ENCODE measurements around the gene PLEKHF1.

DNA sequence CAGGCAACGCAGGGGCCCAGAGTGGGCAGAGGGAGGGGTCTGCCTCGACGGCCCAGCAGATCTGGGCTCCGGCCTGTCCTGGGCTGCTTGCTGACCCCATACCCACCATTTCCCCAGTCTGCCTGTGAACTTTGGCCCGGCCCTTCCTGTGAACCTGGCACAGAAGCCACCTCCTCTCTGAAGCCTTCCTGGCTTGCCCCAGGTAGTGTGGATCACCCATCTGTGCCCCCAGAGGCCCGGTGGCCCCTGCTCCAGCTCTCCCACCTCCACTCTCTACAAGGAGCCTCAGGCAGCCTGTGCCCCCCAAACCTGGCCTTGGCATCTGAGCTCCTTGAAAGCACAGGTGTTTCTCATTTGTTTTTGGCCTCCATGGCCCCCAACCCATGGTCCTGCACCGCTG lies 15.7 kb downstream of the PLEKHF1 start:
- TF ChIP-seq EZH2 (IDR thresholded peaks at IDR 0.05; ENCODE audit: insufficient read depth, poor library complexity, severe bottlenecking) = no peak
- TF ChIP-seq EZH2phosphoT487 (IDR thresholded peaks at IDR 0.05; ENCODE audit: insufficient read depth, low read depth) = no peak

All from GM23248 (cell line).